ENCODE data around the gene ARFGEF2.

DNA sequence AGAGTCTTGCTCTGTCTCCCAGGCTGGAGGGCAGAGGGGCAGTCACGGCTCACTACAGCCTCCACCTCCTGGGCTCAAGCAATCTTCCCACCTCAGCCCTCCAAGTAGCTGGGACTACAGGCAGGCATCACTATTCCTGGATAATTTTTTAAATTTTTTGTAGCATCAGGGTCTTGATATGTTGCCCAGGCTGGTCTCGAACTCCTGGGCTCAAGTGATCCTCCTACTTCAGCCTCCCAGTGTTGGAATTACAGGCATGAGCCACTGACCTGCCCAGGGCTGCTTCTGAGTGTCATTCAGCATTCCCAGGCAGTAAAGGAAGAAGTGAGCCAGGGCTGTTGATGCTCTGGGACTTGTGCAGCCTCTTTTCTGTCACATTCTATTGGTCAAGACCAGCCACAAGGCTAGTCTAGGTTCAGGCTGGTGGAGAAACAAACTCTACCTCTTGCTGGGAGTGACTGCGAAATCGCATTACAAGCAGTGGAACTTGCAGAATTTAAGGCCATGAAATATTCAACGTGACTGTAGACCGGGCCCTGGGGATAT, 2.1 kb upstream of the ARFGEF2 start:
- TF ChIP-seq, protein P1, sequence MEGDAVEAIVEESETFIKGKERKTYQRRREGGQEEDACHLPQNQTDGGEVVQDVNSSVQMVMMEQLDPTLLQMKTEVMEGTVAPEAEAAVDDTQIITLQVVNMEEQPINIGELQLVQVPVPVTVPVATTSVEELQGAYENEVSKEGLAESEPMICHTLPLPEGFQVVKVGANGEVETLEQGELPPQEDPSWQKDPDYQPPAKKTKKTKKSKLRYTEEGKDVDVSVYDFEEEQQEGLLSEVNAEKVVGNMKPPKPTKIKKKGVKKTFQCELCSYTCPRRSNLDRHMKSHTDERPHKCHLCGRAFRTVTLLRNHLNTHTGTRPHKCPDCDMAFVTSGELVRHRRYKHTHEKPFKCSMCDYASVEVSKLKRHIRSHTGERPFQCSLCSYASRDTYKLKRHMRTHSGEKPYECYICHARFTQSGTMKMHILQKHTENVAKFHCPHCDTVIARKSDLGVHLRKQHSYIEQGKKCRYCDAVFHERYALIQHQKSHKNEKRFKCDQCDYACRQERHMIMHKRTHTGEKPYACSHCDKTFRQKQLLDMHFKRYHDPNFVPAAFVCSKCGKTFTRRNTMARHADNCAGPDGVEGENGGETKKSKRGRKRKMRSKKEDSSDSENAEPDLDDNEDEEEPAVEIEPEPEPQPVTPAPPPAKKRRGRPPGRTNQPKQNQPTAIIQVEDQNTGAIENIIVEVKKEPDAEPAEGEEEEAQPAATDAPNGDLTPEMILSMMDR (IDR thresholded peaks at IDR 0.05), result no peak
- no peak for TF ChIP-seq POLR2A (IDR thresholded peaks at IDR 0.05)

Data from lower leg skin (tissue), 3 donors.